ENCODE measurements around the gene AGPAT4. TPM values are rescaled to one million over a fixed set of nuclear protein-coding genes. Genes with fewer than 3 reads are reported as not detected.

The AGPAT4 gene
- total and polyA plus RNA-seq, 2 donors (not counting 3 experiments of a cell fraction or from before 2014, with no cell fraction given): 10.2 to 15.2 TPM

- Histone ChIP-seq H2AFZ (ENCODE audit: low read depth, low read length) (no peak overlapping the region), H3K9me1 (replicated peaks; ENCODE audit: control insufficient read depth, extremely low read depth, insufficient read depth, low read length) (no peaks in the 10 kb centered on the region), H3K4me1 (ENCODE audit: control insufficient read depth, extremely low read depth, insufficient read depth, low read length) (no peaks in the 10 kb centered on the region), H3K9me3 (replicated peaks; ENCODE audit: control insufficient read depth, insufficient read depth, low read length) (no peaks in the 10 kb centered on the region), H3K9ac (replicated peaks; ENCODE audit: extremely low read depth, insufficient read depth, low read length) (no peak overlapping the region), H3K27ac (ENCODE audit: insufficient read depth, low read depth, low read length) (no peak overlapping the region), H4K20me1 (replicated peaks; ENCODE audit: control insufficient read depth, extremely low read depth, insufficient read depth, low read length) (no peaks in the 10 kb centered on the region), H3K79me2 (ENCODE audit: control insufficient read depth, insufficient read depth, low read length) (no peaks in the 10 kb centered on the region), H3K27me3 (ENCODE audit: control insufficient read depth in 2 of 2, insufficient read depth in 2 of 2, low read length in 2 of 2) (no peaks in the 10 kb centered on the region), H3K4me3 (replicated peaks in 1 of 3; ENCODE audit: insufficient read depth in 1 of 3, low read depth in 1 of 3, low read length in 3 of 3) (no peak overlapping the region), H3K4me2 (ENCODE audit: insufficient read depth, low read length) (no peak overlapping the region), H3K36me3 (ENCODE audit: control insufficient read depth in 2 of 2, extremely low read depth in 1 of 2, insufficient read depth in 2 of 2, low read length in 2 of 2) (peaks cover 9 to 17% of the 10 kb centered on the region in 2 experiments)
- dilution Hi-C loops (cut with MboI; ENCODE audit: extremely low pct_ligation_motif_present, low sequenced_read_pairs) (no loop called here), intact Hi-C loops (cut with micrococcal nuclease) (no loop called here)
- FAIRE-seq (no peak), DNase-seq (ENCODE audit: low read depth, low spot score) (no peak)
- BruUV-seq (replicated peaks): no TSS peak
- TF ChIP-seq MAX (IDR thresholded peaks at IDR 0.05; ENCODE audit: insufficient read depth, insufficient read length): no peak
- TF ChIP-seq MYC (IDR thresholded peaks at IDR 0.05; ENCODE audit: low read depth, low read length): no peak
- no peak for TF ChIP-seq FOS (IDR thresholded peaks at IDR 0.05; ENCODE audit: borderline replicate concordance, insufficient read depth, low read length)
- TF ChIP-seq POLR2AphosphoS5 (IDR thresholded peaks at IDR 0.05; ENCODE audit: insufficient read depth, low read depth, low read length): no peak
- TF ChIP-seq JUN (IDR thresholded peaks at IDR 0.05; ENCODE audit: borderline replicate concordance, insufficient read depth, insufficient read length, low read depth): no peak
- no peak for TF ChIP-seq POLR2A (IDR thresholded peaks at IDR 0.05; ENCODE audit: low read depth, low read length)
- no peak for TF ChIP-seq GATA2 (IDR thresholded peaks at IDR 0.05; ENCODE audit: insufficient read depth, insufficient read length, low read depth, low read length)
- TF ChIP-seq, protein P1, sequence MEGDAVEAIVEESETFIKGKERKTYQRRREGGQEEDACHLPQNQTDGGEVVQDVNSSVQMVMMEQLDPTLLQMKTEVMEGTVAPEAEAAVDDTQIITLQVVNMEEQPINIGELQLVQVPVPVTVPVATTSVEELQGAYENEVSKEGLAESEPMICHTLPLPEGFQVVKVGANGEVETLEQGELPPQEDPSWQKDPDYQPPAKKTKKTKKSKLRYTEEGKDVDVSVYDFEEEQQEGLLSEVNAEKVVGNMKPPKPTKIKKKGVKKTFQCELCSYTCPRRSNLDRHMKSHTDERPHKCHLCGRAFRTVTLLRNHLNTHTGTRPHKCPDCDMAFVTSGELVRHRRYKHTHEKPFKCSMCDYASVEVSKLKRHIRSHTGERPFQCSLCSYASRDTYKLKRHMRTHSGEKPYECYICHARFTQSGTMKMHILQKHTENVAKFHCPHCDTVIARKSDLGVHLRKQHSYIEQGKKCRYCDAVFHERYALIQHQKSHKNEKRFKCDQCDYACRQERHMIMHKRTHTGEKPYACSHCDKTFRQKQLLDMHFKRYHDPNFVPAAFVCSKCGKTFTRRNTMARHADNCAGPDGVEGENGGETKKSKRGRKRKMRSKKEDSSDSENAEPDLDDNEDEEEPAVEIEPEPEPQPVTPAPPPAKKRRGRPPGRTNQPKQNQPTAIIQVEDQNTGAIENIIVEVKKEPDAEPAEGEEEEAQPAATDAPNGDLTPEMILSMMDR (IDR thresholded peaks at IDR 0.05; ENCODE audit: extremely low read depth in 1 of 2, insufficient read depth in 1 of 2, low read depth in 1 of 2, low read length in 2 of 2): no peak
- no peak for TF ChIP-seq EZH2 (IDR thresholded peaks at IDR 0.05; ENCODE audit: borderline replicate concordance, low read depth, low read length, severe bottlenecking)
- POLR2A ChIA-PET: no interaction called here
- CTCF ChIA-PET: no interaction called here
These were observed 182.7 kb downstream of the AGPAT4 start for GRCh38 chr6:161091151-161091550.
